Right renal cortex interstitium (tissue), 3 donors: ENCODE data around the gene ADCY4. TPM values are rescaled to one million over a fixed set of nuclear protein-coding genes. Genes with fewer than 3 reads are reported as not detected.
A peak's percentile ranks its signal among the peaks of the same experiment; 100 is the strongest.
"Not testable (repeated sequence)": the region's sequence is repeated elsewhere in the genome, so short reads cannot be mapped to it uniquely, and the experiment has no call there.

Experiments
- DNase-seq, 3 donors: peaks; one replicate each; pipeline ENCODE4 v3.0.0-alpha.2; 2013; ENCODE audit warnings: low read depth in 3 of 3, low spot score in 2 of 3
- polyA plus RNA-seq, 3 donors: library from polyadenylated mRNA; unstranded; fragments of 120-200 nt; gene quantifications; one replicate each; pipeline ENCODE4 v1.2.1, GENCODE V29; 2013; ENCODE audit not compliant: insufficient read length in 3 of 3

Gene ADCY4
- polyA plus RNA-seq, 3 donors, result 12.8 to 23.7 (median 17.2) TPM

- DNase-seq, result peak; percentile 77 to 89 (median 86)
These were observed 32.8 kb upstream of the ADCY4 start, which contains the start of gene NFATC4 for GRCh38 chr14:24367514-24368211. NFATC4 (plus strand) TSS chr14:24368184; CDS start chr14:24368341, 157 bp downstream.

- DNase-seq, result peak; percentile 90 to 95 (median 94)
These were observed 32.0 kb upstream of the ADCY4 start for GRCh38 chr14:24366721-24367513.

GRCh38 chr14:24366413-24366720 is 31.5 kb upstream of the ADCY4 start:
- DNase-seq, result peak in 1 of 3 donors; percentile 47

GRCh38 chr14:24365600-24366412 is 30.9 kb upstream of the ADCY4 start:
- DNase-seq, result peak; percentile 74 to 81 (median 79)

- DNase-seq, result no peak
These were observed 30.0 kb upstream of the ADCY4 start for GRCh38 chr14:24364841-24365240.

GRCh38 chr14:24363401-24363800 is 28.5 kb upstream of the ADCY4 start:
- no peak for DNase-seq

- DNase-seq, result no peak
These were observed 27.5 kb upstream of the ADCY4 start for GRCh38 chr14:24362241-24362960.

- no peak for DNase-seq
These were observed 26.5 kb upstream of the ADCY4 start for GRCh38 chr14:24361326-24361725.

- DNase-seq, result no peak
These were observed 25.4 kb upstream of the ADCY4 start for GRCh38 chr14:24360281-24360680.

- DNase-seq, result no peak
These were observed 21.3 kb upstream of the ADCY4 start for GRCh38 chr14:24356208-24356607.

- no peak for DNase-seq
These were observed 20.1 kb upstream of the ADCY4 start for GRCh38 chr14:24355009-24355408.

- not testable (repeated sequence) for DNase-seq
These were observed 19.6 kb upstream of the ADCY4 start for GRCh38 chr14:24354482-24354825.

GRCh38 chr14:24353559-24354481 is 18.9 kb upstream of the ADCY4 start:
- no peak for DNase-seq

- DNase-seq, result no peak
These were observed 16.6 kb upstream of the ADCY4 start for GRCh38 chr14:24351517-24351916.

- no peak for DNase-seq
These were observed 14.9 kb upstream of the ADCY4 start for GRCh38 chr14:24349742-24350141.

- no peak for DNase-seq
These were observed 13.3 kb upstream of the ADCY4 start for GRCh38 chr14:24348186-24348585.

- no peak for DNase-seq
These were observed 12.3 kb upstream of the ADCY4 start for GRCh38 chr14:24347134-24347533.

- no peak for DNase-seq
These were observed 9.2 kb upstream of the ADCY4 start for GRCh38 chr14:24343795-24344660.

GRCh38 chr14:24342889-24343288 is 8.0 kb upstream of the ADCY4 start:
- DNase-seq, result no peak
